Astrocyte (in vitro differentiated cells and primary cell): ENCODE results near the gene FANCD2.

Experiments
- EZH2 ChIP-seq: IDR thresholded peaks from 2 replicates; pipeline ENCODE4 v1.6.1; 2012; ENCODE audit warnings: mild to moderate bottlenecking, low read length, inconsistent platforms; ENCODE audit not compliant: insufficient read depth
- TF ChIP-seq, protein P1 (sequence below): IDR thresholded peaks from 2 replicates; pipeline ENCODE4 v1.5.1; 2011; ENCODE audit warnings: low read depth, mild to moderate bottlenecking, inconsistent platforms, low read length, moderate library complexity; ENCODE audit not compliant: insufficient read depth

- TF ChIP-seq, protein P1, sequence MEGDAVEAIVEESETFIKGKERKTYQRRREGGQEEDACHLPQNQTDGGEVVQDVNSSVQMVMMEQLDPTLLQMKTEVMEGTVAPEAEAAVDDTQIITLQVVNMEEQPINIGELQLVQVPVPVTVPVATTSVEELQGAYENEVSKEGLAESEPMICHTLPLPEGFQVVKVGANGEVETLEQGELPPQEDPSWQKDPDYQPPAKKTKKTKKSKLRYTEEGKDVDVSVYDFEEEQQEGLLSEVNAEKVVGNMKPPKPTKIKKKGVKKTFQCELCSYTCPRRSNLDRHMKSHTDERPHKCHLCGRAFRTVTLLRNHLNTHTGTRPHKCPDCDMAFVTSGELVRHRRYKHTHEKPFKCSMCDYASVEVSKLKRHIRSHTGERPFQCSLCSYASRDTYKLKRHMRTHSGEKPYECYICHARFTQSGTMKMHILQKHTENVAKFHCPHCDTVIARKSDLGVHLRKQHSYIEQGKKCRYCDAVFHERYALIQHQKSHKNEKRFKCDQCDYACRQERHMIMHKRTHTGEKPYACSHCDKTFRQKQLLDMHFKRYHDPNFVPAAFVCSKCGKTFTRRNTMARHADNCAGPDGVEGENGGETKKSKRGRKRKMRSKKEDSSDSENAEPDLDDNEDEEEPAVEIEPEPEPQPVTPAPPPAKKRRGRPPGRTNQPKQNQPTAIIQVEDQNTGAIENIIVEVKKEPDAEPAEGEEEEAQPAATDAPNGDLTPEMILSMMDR, result no peak
- no peak for TF ChIP-seq EZH2
Measured at GRCh38 chr3:10099041-10099440, 72.8 kb downstream of the FANCD2 start.
